Caco-2 (cell line): ENCODE results near the gene ALKBH5. TPM values are rescaled to one million over a fixed set of nuclear protein-coding genes. Genes with fewer than 3 reads are reported as not detected.

Experiments used
- BruUV-seq: library from RNA; stranded (reverse); fragments of 400-500 nt; replicated peaks from 2 replicates; lab custom pipeline; 2021; lab: Mats Ljungman, UMichigan
- CTCF ChIA-PET: fragments of 300-600 bp; sonication (Branson Sonifier 250); formaldehyde crosslinking; loops from one replicate; lab custom pipeline; 2022; ENCODE audit warnings: antibody characterized with exemption; lab: Charles Lee
- POLR2A ChIA-PET: fragments of 300-600 bp; sonication (Branson Sonifier 250); formaldehyde crosslinking; loops from one replicate; lab custom pipeline; 2022; ENCODE audit warnings: antibody characterized with exemption; lab: Charles Lee
- DNase-seq, 2 experiments: peaks; one replicate each; pipeline versions ENCODE4 v3.0.0 to v3.0.0-alpha.2; 2020 to 2022
- H3K27me3 ChIP-seq: replicated peaks from 2 replicates; pipeline ENCODE4 v1.6.0; 2011; ENCODE audit warnings: low read length; ENCODE audit not compliant: control insufficient read depth, insufficient read depth
- H3K36me3 ChIP-seq: 2 replicates; pipeline ENCODE4 v1.5.1; 2011; ENCODE audit warnings: low read length; ENCODE audit not compliant: control insufficient read depth, insufficient read depth
- H3K4me1 ChIP-seq: fragments of 250-450 bp; sonication (Bioruptor Pico); 2 replicates; pipeline ENCODE4 v1.5.1; 2020; ENCODE audit warnings: mild to moderate bottlenecking
- H3K4me3 ChIP-seq: 2 replicates; pipeline ENCODE4 v1.5.1; 2011; ENCODE audit warnings: low read depth, mild to moderate bottlenecking, control low read depth, low read length
- H3K9me3 ChIP-seq: fragments of 250-450 bp; sonication (Bioruptor Pico); 2 replicates; pipeline ENCODE4 v1.5.1; 2020; ENCODE audit warnings: mild to moderate bottlenecking, moderate library complexity
- H3K27ac Mint-ChIP-seq: one replicate; pipeline ENCODE4 v1.8.0; 2022; ENCODE audit warnings: mixed read lengths; ENCODE audit not compliant: unreplicated experiment
- H3K27me3 Mint-ChIP-seq: one replicate; pipeline ENCODE4 v1.8.0; 2022; ENCODE audit warnings: mixed read lengths; ENCODE audit not compliant: insufficient read depth, unreplicated experiment
- H3K36me3 Mint-ChIP-seq: one replicate; pipeline ENCODE4 v1.8.0; 2022; ENCODE audit warnings: mild to moderate bottlenecking, mixed read lengths; ENCODE audit not compliant: insufficient read depth, unreplicated experiment
- H3K4me1 Mint-ChIP-seq: one replicate; pipeline ENCODE4 v1.8.0; 2022; ENCODE audit warnings: low read depth, mixed read lengths; ENCODE audit not compliant: unreplicated experiment
- H3K4me3 Mint-ChIP-seq: one replicate; pipeline ENCODE4 v1.8.0; 2022; ENCODE audit warnings: mild to moderate bottlenecking, moderate library complexity, mixed read lengths; ENCODE audit not compliant: unreplicated experiment
- H3K9me3 Mint-ChIP-seq: one replicate; pipeline ENCODE4 v1.8.0; 2022; ENCODE audit warnings: mixed read lengths; ENCODE audit not compliant: unreplicated experiment
- CTCF ChIP-seq, 2 experiments: fragments of 200-600 bp in 1 of 2; IDR thresholded peaks; 1 replicate in 1 of 2; 2 replicates in 1 of 2; pipeline versions ENCODE4 v1.5.1 to v1.8.0; 2011 to 2022; ENCODE audit warnings: antibody characterized with exemption in 1 of 2, control low read depth in 1 of 2, inconsistent platforms in 1 of 2, low read depth in 1 of 2, low read length in 1 of 2, mild to moderate bottlenecking in 1 of 2, moderate library complexity in 1 of 2; ENCODE audit not compliant: insufficient read depth in 1 of 2, severe bottlenecking in 1 of 2, unreplicated experiment in 1 of 2
- intact Hi-C: fragments of 100-400 bp; cut with micrococcal nuclease; formaldehyde crosslinking; loops from one replicate; pipeline ENCODE4 v1.10.0; 2022; ENCODE audit not compliant: unreplicated experiment
- total RNA-seq: library from RNA; stranded (reverse); gene quantifications from 2 replicates; pipeline ENCODE4 v1.2.3, GENCODE V29; 2022

The ALKBH5 gene
- total RNA-seq, 1 experiment from 2014 or later: 101 TPM

DNA sequence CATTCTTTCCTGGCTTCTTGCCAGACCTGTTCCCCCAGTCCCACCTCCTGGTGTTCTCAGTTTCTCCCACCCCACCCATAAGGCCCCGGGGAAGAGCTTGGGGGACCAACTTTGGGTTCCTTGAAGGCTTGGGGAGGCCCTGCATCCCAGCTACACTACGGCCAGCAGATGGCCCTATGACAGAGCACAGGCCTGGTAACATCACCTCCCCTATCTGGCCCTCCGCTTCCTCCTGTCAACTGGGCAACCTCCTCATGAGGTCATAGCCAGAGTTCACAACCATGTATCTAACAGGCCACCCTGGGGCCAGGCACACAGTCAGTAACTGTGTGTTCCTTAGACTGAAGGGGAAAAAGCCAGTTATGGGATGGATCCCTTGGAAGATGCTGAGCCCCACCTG is 43.7 kb upstream of the ALKBH5 start:
- Histone ChIP-seq H3K4me1 (peaks cover 5% of the 10 kb centered on the region), H3K36me3 (no peaks in the 10 kb centered on the region), H3K9me3 (no peaks in the 10 kb centered on the region), H3K4me3 (no peak overlapping the region), H3K27me3 (no peaks in the 10 kb centered on the region)
- H3K9me3 Mint-ChIP-seq: no peaks in the 10 kb centered on the region
- peak overlapping the region; percentile 50 for H3K27ac Mint-ChIP-seq
- intact Hi-C loops: loop anchor here (2.0 to 10.0 kb wide), 3 partner anchors 43 to 65 kb away; partner anchors contain the start of gene ALKBH5
- H3K4me1 Mint-ChIP-seq: peaks cover 14% of the 10 kb centered on the region
- TF ChIP-seq CTCF (IDR thresholded peaks at IDR 0.05; ENCODE audit: insufficient read depth in 1 of 2, low read depth in 1 of 2, low read length in 1 of 2, severe bottlenecking in 1 of 2, unreplicated experiment in 1 of 2): peak; percentile 29 to 49
- H3K4me3 Mint-ChIP-seq: no peak overlapping the region
- H3K27me3 Mint-ChIP-seq: no peaks in the 10 kb centered on the region
- DNase-seq: peak in 1 of 2 experiments; percentile 26
- ChIA-PET CTCF (interaction anchor here (0.9 to 1.4 kb wide), 2 partner anchors 12 to 14 kb away, joined by 4 read pairs; no protein-coding TSS in a partner anchor), POLR2A (no interaction called here)
- H3K36me3 Mint-ChIP-seq: no peaks in the 10 kb centered on the region
- BruUV-seq: no TSS peak

DNA sequence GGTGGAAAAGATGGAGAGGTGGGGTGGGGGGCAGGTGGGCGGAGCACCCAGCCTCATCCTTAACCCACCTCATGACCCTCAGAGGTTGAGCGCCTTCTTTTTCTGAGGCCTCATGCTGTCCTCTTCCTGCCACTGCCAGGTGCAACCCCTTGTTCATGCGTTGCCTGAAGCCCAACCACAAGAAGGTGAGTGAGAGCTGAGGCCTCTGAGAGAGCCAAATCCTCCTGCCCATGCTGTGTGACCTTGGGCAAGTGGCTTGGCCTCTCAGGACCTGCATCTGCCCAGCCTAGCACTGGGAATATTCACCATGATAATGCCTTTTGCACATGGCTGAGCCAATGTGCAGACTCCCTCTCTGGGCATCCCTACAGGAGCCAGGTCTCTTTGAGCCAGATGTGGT is 43.0 kb upstream of the ALKBH5 start:
- CTCF ChIA-PET: interaction anchor here (1.0 to 2.4 kb wide), 2 partner anchors 13 to 15 kb away, joined by 3 to 10 read pairs; no protein-coding TSS in a partner anchor

GRCh38 chr17:18141210-18141803 is 42.3 kb upstream of the ALKBH5 start:
- TF ChIP-seq CTCF (IDR thresholded peaks at IDR 0.05; ENCODE audit: insufficient read depth in 1 of 2, low read depth in 1 of 2, low read length in 1 of 2, severe bottlenecking in 1 of 2, unreplicated experiment in 1 of 2): peak; percentile 55 to 73
- DNase-seq: peak in 1 of 2 experiments; percentile 62

More for the DNA sequence above, 43.0 kb upstream of the ALKBH5 start:
- Mint-ChIP-seq H3K36me3 (no peaks in the 10 kb centered on the region), H3K27ac (no peak overlapping the region), H3K27me3 (no peaks in the 10 kb centered on the region), H3K4me1 (peaks cover 14% of the 10 kb centered on the region), H3K9me3 (no peaks in the 10 kb centered on the region), H3K4me3 (no peak overlapping the region)
- POLR2A ChIA-PET: no interaction called here
- Histone ChIP-seq H3K4me1 (peaks cover 5% of the 10 kb centered on the region), H3K36me3 (no peaks in the 10 kb centered on the region), H3K27me3 (no peaks in the 10 kb centered on the region), H3K9me3 (no peaks in the 10 kb centered on the region), H3K4me3 (no peak overlapping the region)
- no peak for DNase-seq
- no peak for TF ChIP-seq CTCF (IDR thresholded peaks at IDR 0.05; ENCODE audit: insufficient read depth in 1 of 2, low read depth in 1 of 2, low read length in 1 of 2, severe bottlenecking in 1 of 2, unreplicated experiment in 1 of 2)
- intact Hi-C loops: loop anchor here (2.0 to 5.0 kb wide), 2 partner anchors 42 to 62 kb away; partner anchors contain the start of gene ALKBH5
- no TSS peak for BruUV-seq

More at GRCh38 chr17:18141210-18141803, 42.3 kb upstream of the ALKBH5 start:
- Histone ChIP-seq H3K36me3 (no peaks in the 10 kb centered on the region), H3K9me3 (no peaks in the 10 kb centered on the region), H3K4me1 (peaks cover 5% of the 10 kb centered on the region), H3K4me3 (no peak overlapping the region), H3K27me3 (no peaks in the 10 kb centered on the region)
- Mint-ChIP-seq H3K4me3 (no peak overlapping the region), H3K27ac (no peak overlapping the region), H3K4me1 (peaks cover 14% of the 10 kb centered on the region), H3K9me3 (no peaks in the 10 kb centered on the region), H3K27me3 (no peaks in the 10 kb centered on the region), H3K36me3 (no peaks in the 10 kb centered on the region)
- ChIA-PET POLR2A (no interaction called here), CTCF (interaction anchor here (0.5 to 2.4 kb wide), 4 partner anchors 12 to 62 kb away, joined by 3 to 10 read pairs (median 3); no protein-coding TSS in a partner anchor)
- BruUV-seq: no TSS peak
- intact Hi-C loops: loop anchor here (2.0 to 5.0 kb wide), 2 partner anchors 41 to 61 kb away; partner anchors contain the start of gene ALKBH5
